CD4-positive, alpha-beta T cell treated with Interleukin-21 for 1 hour (primary cell): ENCODE data around the gene MS4A18.
"Not testable (repeated sequence)": the region's sequence is repeated elsewhere in the genome, so short reads cannot be mapped to it uniquely, and the experiment has no call there.

Experiments used
- DNase-seq: peaks from one replicate; pipeline ENCODE4 v3.0.0-alpha.2; 2020

MS4A18 gene

DNA sequence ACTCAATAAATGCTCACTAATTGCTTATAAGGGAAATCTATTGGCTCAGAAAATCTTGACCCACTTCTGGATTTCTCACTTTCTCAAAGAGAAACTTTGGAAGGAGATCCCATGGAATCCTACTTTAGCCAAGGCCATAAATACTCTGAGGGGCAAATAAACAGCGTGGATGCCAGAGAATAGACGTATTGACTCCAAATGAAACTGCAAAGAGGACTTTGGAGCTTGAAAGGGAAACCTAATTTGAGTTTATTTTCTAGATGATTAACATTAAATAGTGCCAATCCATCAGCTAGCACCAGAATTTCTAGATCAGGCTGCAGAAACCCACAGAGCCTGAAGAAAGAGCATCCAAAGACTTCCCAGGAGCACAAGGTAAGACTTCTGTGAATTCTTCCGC lies at the start of gene MS4A18:
TSS of gene MS4A18 (plus strand) at position 301 of the 400 bp plus-strand sequence.
- no peak for DNase-seq

GRCh38 chr11:60678231-60678630 lies 46.3 kb upstream of the MS4A18 start:
- not testable (repeated sequence) for DNase-seq

GRCh38 chr11:60679879-60680278 lies 44.6 kb upstream of the MS4A18 start:
- no peak for DNase-seq

GRCh38 chr11:60680455-60681119 lies 43.9 kb upstream of the MS4A18 start:
- DNase-seq: no peak

DNA sequence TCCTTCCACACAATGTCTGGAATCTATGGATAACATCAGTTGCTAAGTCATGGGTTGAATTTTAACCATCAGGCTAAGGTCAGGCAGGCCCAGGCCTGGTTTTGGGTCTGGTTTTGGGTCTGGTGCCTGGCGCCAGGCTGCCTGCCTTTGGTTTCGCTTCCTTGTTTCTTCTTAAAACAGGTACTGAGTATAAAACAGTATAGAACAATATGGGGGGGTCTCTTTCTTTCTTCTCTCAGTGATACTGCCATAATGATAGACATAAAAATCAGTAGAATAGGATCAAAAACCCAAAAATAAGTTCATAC lies 40.0 kb upstream of the MS4A18 start:
- not testable (repeated sequence) for DNase-seq

DNA sequence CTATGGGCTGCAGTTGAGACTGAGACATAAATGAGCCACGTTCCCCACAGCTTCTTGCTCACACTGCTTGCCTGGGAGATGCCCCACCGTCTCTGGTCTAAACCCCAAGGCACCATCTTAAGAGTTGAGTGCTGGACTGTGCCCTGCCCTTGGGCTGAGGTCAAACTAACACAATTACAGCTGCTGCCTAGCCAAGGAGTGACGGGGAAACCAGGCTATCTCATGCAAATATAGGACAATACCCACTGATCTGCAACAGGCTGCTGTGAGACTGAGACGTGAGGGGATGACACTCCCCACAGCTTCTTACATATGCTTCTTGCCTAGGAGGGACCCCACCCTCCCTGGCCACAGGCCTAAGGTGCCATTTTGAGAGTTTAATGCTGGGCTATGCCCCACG lies 32.9 kb upstream of the MS4A18 start:
- no peak for DNase-seq

DNA sequence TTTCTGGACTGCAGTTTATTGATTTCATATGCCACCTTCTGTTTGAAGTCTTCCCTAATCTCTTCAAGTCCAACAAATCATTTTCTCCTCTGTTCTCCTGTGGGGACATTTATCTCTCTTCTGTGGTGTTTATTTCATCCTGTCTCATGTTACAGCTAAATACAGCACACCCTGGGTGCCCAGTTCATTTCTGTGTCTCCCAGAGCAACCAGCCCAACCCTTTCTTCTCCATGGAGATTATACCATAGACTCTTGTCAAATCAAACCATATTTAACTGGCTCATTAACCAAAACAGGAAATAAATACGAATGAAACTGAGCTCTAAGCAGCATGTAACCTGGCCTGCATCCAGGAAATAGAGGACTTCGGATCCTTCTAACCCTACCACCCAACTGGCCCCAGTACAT lies 25.2 kb upstream of the MS4A18 start, which contains the start of gene MS4A8:
TSS of gene MS4A8 (plus strand) at position 329 of the 408 bp plus-strand sequence. CDS start 1,249 bp downstream, outside the sequence.
- DNase-seq: no peak

DNA sequence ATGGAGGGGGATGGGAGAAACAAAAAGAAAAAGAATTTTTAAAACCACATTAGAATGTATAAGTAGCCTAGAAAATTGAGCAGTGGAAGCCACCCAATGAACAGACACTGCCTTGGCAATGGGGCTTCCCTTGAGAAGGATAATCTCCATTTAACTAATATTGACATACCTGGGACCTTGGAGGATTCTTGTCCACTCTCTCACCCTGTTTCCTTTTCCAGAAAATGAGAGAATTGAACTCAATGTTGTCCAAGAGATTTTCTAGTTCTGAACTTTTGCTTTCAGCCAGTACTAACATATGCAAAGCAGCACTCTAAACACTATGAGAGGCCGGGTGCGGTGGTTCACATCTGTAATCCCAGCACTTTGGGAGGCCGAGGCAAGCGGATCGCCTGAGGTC lies 24.6 kb upstream of the MS4A18 start:
- no peak for DNase-seq

- DNase-seq: no peak
Observed at GRCh38 chr11:60700689-60701468, 23.6 kb upstream of the MS4A18 start.

DNA sequence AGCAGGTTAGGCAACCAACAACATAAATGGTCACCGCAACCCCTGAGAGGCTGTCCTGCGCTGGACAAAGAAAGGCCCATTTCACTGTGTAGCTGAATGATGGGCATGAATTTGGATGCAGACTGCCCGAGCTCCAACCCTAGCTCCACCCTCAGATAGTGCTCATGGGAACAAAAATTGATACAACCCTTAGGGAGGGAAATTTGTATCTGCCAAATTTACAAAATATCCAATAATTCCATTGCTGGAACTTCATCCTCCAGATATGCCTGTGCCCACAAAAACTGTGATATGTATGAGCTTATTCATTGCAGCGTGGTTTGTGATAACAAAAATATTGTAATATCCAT lies 23.1 kb upstream of the MS4A18 start:
- no peak for DNase-seq

GRCh38 chr11:60703374-60703773 lies 21.1 kb upstream of the MS4A18 start:
- DNase-seq: no peak

DNA sequence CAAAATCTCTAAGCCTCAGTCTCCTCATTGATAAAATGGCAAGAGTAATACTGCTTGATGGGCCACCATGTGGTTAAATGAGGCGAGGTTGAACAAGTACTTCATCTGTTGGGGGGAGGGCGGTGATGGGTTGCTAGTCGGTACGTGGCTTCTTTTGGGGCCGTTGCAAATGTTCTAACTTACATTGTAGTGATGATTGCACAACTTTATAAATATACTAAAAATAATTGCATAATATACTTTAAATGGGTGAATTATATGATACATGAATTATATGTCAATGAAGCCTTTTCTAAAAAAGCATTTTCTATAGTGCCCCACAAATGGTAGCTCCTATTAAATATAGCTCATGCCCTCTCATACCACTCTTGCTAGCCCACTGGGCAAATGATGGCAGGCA lies 18.6 kb upstream of the MS4A18 start:
- DNase-seq: no peak

- no peak for DNase-seq
Observed at GRCh38 chr11:60706931-60707330, 17.6 kb upstream of the MS4A18 start.

DNA sequence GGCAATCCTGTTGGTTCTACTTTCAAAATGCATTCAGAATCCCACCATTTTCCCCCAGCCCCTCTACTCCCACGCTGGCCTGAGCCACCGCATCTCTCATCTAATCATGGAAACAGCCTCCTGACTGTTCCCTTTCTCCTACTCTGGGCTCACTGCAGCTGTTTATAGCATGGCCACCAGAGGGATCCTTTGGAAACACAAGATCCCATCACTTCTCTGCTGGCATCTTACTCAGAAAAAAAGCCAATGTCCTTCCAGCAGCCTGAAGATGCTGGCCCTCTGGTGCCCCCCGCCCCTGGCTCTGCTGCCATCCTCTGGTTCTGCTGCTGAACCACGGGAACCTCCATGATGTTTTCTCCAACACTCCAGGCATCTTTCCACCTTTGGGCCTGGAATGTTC lies 14.0 kb upstream of the MS4A18 start:
- DNase-seq: no peak

GRCh38 chr11:60711276-60711675 lies 13.2 kb upstream of the MS4A18 start:
- no peak for DNase-seq

DNA sequence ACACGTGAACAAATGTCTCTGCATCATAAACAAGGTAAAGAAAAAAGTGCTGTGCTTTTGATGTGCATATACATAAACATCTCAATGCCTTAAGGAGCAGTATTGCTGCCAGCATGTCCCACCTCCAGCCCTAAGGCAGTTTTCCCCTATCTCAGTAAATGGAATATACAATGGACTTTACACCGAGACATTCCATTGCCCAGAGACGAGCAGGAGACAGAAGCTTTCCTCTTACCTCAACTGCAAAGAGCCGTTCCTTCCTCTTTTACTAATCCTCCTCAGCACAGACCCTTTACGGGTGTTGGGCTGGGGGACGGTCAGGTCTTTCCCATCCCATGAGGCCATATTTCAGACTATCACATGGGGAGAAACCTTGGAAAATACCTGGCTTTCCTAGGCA lies 11.1 kb upstream of the MS4A18 start:
- not testable (repeated sequence) for DNase-seq

- peak; percentile 20 for DNase-seq
Observed at GRCh38 chr11:60717956-60718355, 6.6 kb upstream of the MS4A18 start.

DNA sequence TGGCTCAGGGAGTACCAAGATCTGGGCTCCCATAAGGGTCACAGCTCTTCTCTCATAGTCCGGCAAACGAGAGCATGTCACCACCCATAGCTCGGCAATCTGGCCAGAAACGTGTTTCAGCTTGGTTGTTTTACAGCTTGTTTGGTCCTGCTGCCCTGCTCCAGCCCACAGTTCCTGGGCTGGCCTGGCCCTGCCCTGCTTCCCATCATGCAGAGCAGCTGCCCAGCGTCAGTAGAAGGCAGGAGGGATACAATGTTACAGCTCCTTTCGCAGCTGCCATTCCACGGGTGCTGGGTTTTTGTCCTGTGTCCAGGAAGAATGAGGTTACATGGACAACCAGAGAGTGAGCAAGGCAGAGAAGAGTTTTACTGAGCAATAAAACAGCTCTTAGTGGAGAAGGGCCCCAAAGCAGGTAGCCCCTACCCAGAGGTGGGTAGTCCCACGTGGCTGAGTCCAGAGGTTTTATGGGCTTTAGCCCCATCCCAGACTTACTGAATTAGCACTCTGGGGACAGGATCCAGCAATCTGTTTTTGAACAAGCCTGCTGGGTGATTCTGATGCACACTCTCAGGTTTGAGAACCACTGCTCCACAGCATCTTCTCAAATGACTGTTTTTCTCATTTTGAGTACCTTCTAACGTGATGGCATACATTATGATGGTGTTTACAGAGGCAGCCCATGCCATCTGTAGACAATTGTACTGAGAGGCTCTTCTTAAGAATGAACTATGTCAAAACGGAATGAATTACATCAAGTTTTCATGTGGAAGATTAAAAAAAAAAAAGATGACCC lies 5.8 kb upstream of the MS4A18 start:
- no peak for DNase-seq

GRCh38 chr11:60719391-60719790 lies 5.1 kb upstream of the MS4A18 start:
- DNase-seq: no peak

DNA sequence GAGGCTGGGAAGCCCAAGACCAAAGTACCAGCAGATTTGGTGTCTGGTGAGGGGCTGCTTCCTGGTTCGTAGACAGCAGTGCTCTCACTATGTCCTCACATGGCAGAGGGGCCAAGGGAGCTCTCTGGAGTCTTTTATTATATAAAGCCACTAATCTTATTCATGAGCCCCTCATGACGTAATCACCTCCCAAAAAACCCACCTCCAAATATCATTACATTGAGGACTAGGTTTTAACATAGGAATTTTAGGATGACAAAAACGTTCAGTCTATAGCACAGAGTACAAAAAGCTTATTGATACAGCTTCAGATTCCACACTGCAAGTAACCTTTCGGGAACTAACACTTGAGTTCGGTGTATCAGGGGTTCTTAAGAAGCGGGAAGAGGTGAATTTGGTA lies 4.1 kb upstream of the MS4A18 start:
- no peak for DNase-seq

GRCh38 chr11:60725592-60725991 lies 1.1 kb downstream of the MS4A18 start:
- DNase-seq: no peak

GRCh38 chr11:60731586-60731985 lies 7.1 kb downstream of the MS4A18 start:
- no peak for DNase-seq

- DNase-seq: no peak
Observed at GRCh38 chr11:60734279-60734678, 9.8 kb downstream of the MS4A18 start.

GRCh38 chr11:60739114-60739513 lies 14.6 kb downstream of the MS4A18 start:
- DNase-seq: no peak
